HCT116 (cell line): Measurements from ENCODE around the gene ACAP3. TPM values are rescaled to one million over a fixed set of nuclear protein-coding genes. Genes with fewer than 3 reads are reported as not detected.

Experiments used
- ATAC-seq: fragments of 200-7000 bp; cut with Tn5 transposase; 2 replicates; pipeline ENCODE4 v1.9.1; 2020; ENCODE audit warnings: mild to moderate bottlenecking, moderate library complexity
- BruUV-seq: library from RNA; stranded (reverse); fragments of 400-500 nt; replicated peaks from 2 replicates; lab custom pipeline; 2021; lab: Mats Ljungman, UMichigan
- CTCF ChIA-PET: fragments of 300-600 bp; sonication (Branson Sonifier 250); formaldehyde crosslinking; loops from one replicate; lab custom pipeline; 2021; ENCODE audit warnings: antibody characterized with exemption; lab: Charles Lee
- POLR2A ChIA-PET: fragments of 300-600, 350-600 bp; sonication (Branson Sonifier 250); formaldehyde crosslinking; loops from one replicate; lab custom pipeline; 2021; ENCODE audit warnings: antibody characterized with exemption; lab: Charles Lee
- RAD21 ChIA-PET, 2 experiments: fragments of 300-600 bp; sonication (Branson Sonifier 250); formaldehyde crosslinking; loops; one replicate each; lab custom pipeline; 2023; ENCODE audit warnings: low total read pairs in 2 of 2; ENCODE audit not compliant: uncharacterized antibody in 2 of 2, unreplicated experiment in 2 of 2, low non-redundant PET in 1 of 2; lab: Charles Lee
- DNase-seq: peaks from one replicate; pipeline ENCODE4 v3.0.0-alpha.2; 2010; ENCODE audit warnings: low read depth, low spot score
- H2AFZ ChIP-seq: fragments of 200-600 bp; shearing (Covaris generic), sonication (generic); 2 replicates; pipeline ENCODE4 v1.6.1; 2017; ENCODE audit warnings: low read depth, mixed run types, mixed read lengths, antibody characterized with exemption, low read length; ENCODE audit not compliant: poor library complexity, severe bottlenecking
- H3K27ac ChIP-seq: 2 replicates; pipeline ENCODE4 v1.5.1; 2012; ENCODE audit warnings: low read depth, low read length
- H3K27me3 ChIP-seq: fragments of 200-600 bp; sonication (generic); 2 replicates; pipeline ENCODE4 v1.6.1; 2016; ENCODE audit warnings: mixed run types, low read length, mixed read lengths; ENCODE audit not compliant: insufficient read depth
- H3K36me3 ChIP-seq, 2 experiments: fragments of 200-500 bp in 1 of 2; fragments of 200-600 bp in 1 of 2; sonication (Bioruptor generic) in 1 of 2; sonication (generic) in 1 of 2; 2 replicates each; pipeline versions ENCODE4 v1.5.1 to v1.6.1; 2014 to 2016; ENCODE audit warnings: low read length in 2 of 2, inconsistent platforms in 1 of 2, mixed read lengths in 1 of 2, mixed run types in 1 of 2; ENCODE audit not compliant: insufficient read depth in 2 of 2, control insufficient read depth in 1 of 2
- H3K4me1 ChIP-seq, 2 experiments: fragments of 200-600 bp in 1 of 2; sonication (generic) in 1 of 2; 2 replicates each; pipeline versions ENCODE4 v1.5.1 to v1.6.1; 2012 to 2017; ENCODE audit warnings: low read length in 2 of 2, inconsistent platforms in 1 of 2, mild to moderate bottlenecking in 1 of 2, mixed read lengths in 1 of 2, mixed run types in 1 of 2, moderate library complexity in 1 of 2; ENCODE audit not compliant: insufficient read depth in 2 of 2, control insufficient read depth in 1 of 2
- H3K4me2 ChIP-seq: fragments of 200-600 bp; sonication (generic); 2 replicates; pipeline ENCODE4 v1.6.1; 2017; ENCODE audit warnings: mixed run types, low read length, mixed read lengths
- H3K4me3 ChIP-seq, 2 experiments: fragments of 200-600 bp in 1 of 2; sonication (generic) in 1 of 2; replicated peaks in 1 of 2; 2 replicates each; pipeline ENCODE4 v1.5.1; 2011 to 2016; ENCODE audit warnings: low read length in 2 of 2, control low read depth in 1 of 2, low read depth in 1 of 2, mild to moderate bottlenecking in 1 of 2, mixed read lengths in 1 of 2, mixed run types in 1 of 2
- H3K79me2 ChIP-seq: fragments of 200-600 bp; sonication (generic); 2 replicates; pipeline ENCODE4 v1.6.1; 2017; ENCODE audit warnings: mild to moderate bottlenecking, mixed run types, low read length, moderate library complexity, mixed read lengths; ENCODE audit not compliant: insufficient read depth
- H3K9ac ChIP-seq: fragments of 200-600 bp; sonication (generic); 2 replicates; pipeline ENCODE4 v1.6.1; 2016; ENCODE audit warnings: low read length, mixed read lengths
- H3K9me2 ChIP-seq: fragments of 200-600 bp; sonication (generic), shearing (Covaris generic); 2 replicates; pipeline ENCODE4 v1.6.1; 2017; ENCODE audit warnings: mixed run types, mild to moderate bottlenecking, moderate library complexity; ENCODE audit not compliant: insufficient read depth
- H3K9me3 ChIP-seq, 2 experiments: fragments of 200-500 bp in 1 of 2; fragments of 200-600 bp in 1 of 2; sonication (Bioruptor generic) in 1 of 2; sonication (generic) in 1 of 2; 2 replicates each; pipeline ENCODE4 v1.6.1; 2014 to 2017; ENCODE audit warnings: low read length in 2 of 2, mixed read lengths in 2 of 2, inconsistent platforms in 1 of 2, low read depth in 1 of 2, mild to moderate bottlenecking in 1 of 2, mixed run types in 1 of 2, moderate library complexity in 1 of 2; ENCODE audit not compliant: control insufficient read depth in 1 of 2, insufficient read depth in 1 of 2
- H4K20me1 ChIP-seq: fragments of 200-600 bp; sonication (generic), shearing (Covaris generic); 2 replicates; pipeline ENCODE4 v1.6.1; 2017; ENCODE audit warnings: mixed run types, mild to moderate bottlenecking, moderate library complexity; ENCODE audit not compliant: insufficient read depth
- ATF3 ChIP-seq: IDR thresholded peaks from 2 replicates; pipeline ENCODE4 v1.6.1; 2012
- CBX3 ChIP-seq: IDR thresholded peaks from 2 replicates; pipeline ENCODE4 v1.6.1; 2012; ENCODE audit warnings: low read depth
- EGR1 ChIP-seq: IDR thresholded peaks from 2 replicates; pipeline ENCODE4 v1.6.1; 2012; ENCODE audit warnings: low read depth
- ELF1 ChIP-seq: IDR thresholded peaks from 2 replicates; pipeline ENCODE4 v1.6.1; 2012; ENCODE audit warnings: low read depth, borderline replicate concordance
- EZH2 ChIP-seq: fragments of 200-600 bp; sonication (generic); IDR thresholded peaks from 2 replicates; pipeline ENCODE4 v1.6.1; 2017; ENCODE audit warnings: antibody characterized with exemption, mixed run types
- MAX ChIP-seq: IDR thresholded peaks from 2 replicates; pipeline ENCODE4 v1.6.1; 2012
- POLR2AphosphoS5 ChIP-seq: IDR thresholded peaks from 2 replicates; pipeline ENCODE4 v1.6.1; 2011; ENCODE audit warnings: mild to moderate bottlenecking, low read depth, low read length, moderate library complexity
- SIN3A ChIP-seq: IDR thresholded peaks from 2 replicates; pipeline ENCODE4 v1.6.1; 2012; ENCODE audit warnings: low read depth
- YY1 ChIP-seq: IDR thresholded peaks from 2 replicates; pipeline ENCODE4 v1.6.1; 2011; ENCODE audit warnings: low read length, low read depth, moderate library complexity, mild to moderate bottlenecking; ENCODE audit not compliant: insufficient replicate concordance; ENCODE audit errors: extremely low read depth
- ZBTB33 ChIP-seq: IDR thresholded peaks from 2 replicates; pipeline ENCODE4 v1.6.1; 2011; ENCODE audit warnings: mild to moderate bottlenecking, low read length, moderate library complexity; ENCODE audit not compliant: insufficient replicate concordance; ENCODE audit errors: extremely low read depth
- ZFX ChIP-seq: fragments of 450-650 bp; IDR thresholded peaks from 2 replicates; pipeline ENCODE4 v1.6.1; 2017
- ZNF274 ChIP-seq: fragments of 200-500 bp; sonication (Bioruptor generic); IDR thresholded peaks from 2 replicates; pipeline ENCODE4 v1.6.1; 2014; ENCODE audit warnings: mild to moderate bottlenecking, low read depth, low read length, inconsistent platforms
- intact Hi-C: fragments of 100-400 bp; cut with micrococcal nuclease; formaldehyde crosslinking; loops from 2 replicates; pipeline ENCODE4 v1.10.0; 2022
- total RNA-seq: library from RNA; stranded (reverse); gene quantifications from one replicate; pipeline ENCODE4 v1.2.1, GENCODE V29; 2021; ENCODE audit not compliant: unreplicated experiment

Gene ACAP3
- total RNA-seq, 1 experiment from 2014 or later, result 38.8 TPM

GRCh38 chr1:1244192-1244811 lies 63.4 kb downstream of the ACAP3 start:
- H2AFZ ChIP-seq, result no peak overlapping the region
- H3K4me1 ChIP-seq, result peaks cover 0 to 9% of the 10 kb centered on the region in 2 experiments; a peak in 1 of 4 replicates
- ChIA-PET CTCF (no interaction called here), POLR2A (no interaction called here), RAD21 (no interaction called here)
- no peak overlapping the region for H3K27ac ChIP-seq
- no peaks in the 10 kb centered on the region for H3K36me3 ChIP-seq
- no peaks in the 10 kb centered on the region for H3K27me3 ChIP-seq
- no peak overlapping the region for H3K9ac ChIP-seq
- BruUV-seq, result no TSS peak
- TF ChIP-seq ZNF274 (no peak), YY1 (no peak), POLR2AphosphoS5 (no peak), ELF1 (no peak), EZH2 (no peak), MAX (no peak), ATF3 (no peak), SIN3A (no peak), EGR1 (no peak), ZBTB33 (no peak), CBX3 (no peak), ZFX (no peak)
- no peaks in the 10 kb centered on the region for H3K9me3 ChIP-seq
- H3K4me2 ChIP-seq, result no peak overlapping the region
- no peaks in the 10 kb centered on the region for H4K20me1 ChIP-seq
- intact Hi-C loops, result no loop called here
- H3K9me2 ChIP-seq, result no peaks in the 10 kb centered on the region
- H3K79me2 ChIP-seq, result no peaks in the 10 kb centered on the region
- H3K4me3 ChIP-seq, result no peak overlapping the region
- peak; percentile 23; the same call in 1 of the 2 replicates for ATAC-seq
- DNase-seq, result no peak
